ENCODE results near the gene TIMP2.

DNA sequence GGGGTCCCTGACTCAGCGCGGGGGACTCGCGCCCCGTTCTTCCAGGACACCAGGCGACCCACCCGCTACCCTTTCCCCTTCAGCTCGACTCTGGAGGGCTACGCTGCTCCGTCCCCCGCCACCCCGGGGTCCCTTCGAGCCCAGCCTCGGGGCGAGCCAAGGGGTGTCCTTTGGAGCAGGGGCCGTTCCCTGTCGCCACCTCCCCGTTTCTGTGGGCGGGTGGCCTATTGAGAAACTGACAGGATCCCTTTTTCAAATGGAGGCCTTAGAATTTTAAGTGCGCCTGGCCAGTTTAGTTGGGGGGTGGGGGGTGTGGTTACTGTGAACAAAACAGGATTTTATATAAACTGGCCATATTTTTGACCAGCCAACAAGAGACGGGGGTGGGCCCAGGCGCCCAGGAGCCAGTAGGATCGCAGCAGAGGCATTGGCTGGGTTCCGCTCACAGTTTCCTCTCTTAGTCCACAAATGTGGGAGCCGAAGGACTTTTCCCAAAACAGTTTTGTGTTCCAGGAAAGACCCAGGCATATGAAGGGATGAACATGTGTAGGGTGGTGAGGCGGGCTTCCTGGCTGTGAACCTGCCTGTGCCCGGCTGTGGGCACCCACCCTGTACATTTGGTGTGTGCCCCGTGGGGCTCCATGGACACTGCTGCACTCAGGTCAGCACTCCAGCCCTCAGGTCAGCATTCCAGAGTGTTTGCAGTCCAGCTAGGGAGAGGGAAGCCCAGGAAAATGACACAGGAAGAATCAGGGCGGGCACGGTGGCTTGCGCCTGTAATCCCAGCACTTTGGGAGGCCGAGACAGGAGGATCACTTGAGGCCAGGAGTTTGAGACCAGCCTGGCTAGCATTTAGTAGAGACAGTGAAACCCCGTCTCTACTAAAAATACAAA is 722 bp upstream of the TIMP2 start:
- TF ChIP-seq CTCF (IDR thresholded peaks at IDR 0.05; ENCODE audit: low read depth, low read length) (no peak), POLR2A (IDR thresholded peaks at IDR 0.05; ENCODE audit: extremely low read depth, insufficient read length) (no peak)
- TF ChIP-seq, protein P1, sequence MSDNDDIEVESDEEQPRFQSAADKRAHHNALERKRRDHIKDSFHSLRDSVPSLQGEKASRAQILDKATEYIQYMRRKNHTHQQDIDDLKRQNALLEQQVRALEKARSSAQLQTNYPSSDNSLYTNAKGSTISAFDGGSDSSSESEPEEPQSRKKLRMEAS (IDR thresholded peaks at IDR 0.05; ENCODE audit: low read depth, low read length) = no peak
